Measurements from ENCODE around the gene PTH2R.

Gene PTH2R

GRCh38 chr2:208463721-208464120 is 57.1 kb downstream of the PTH2R start:
- TF ChIP-seq ZNF70 (CRISPR knock-in tag; IDR thresholded peaks at IDR 0.05) (no peak), ESRRG (CRISPR knock-in tag; IDR thresholded peaks at IDR 0.05) (no peak)
- no peak for ATAC-seq

- TF ChIP-seq TSHZ2 (CRISPR knock-in tag; IDR thresholded peaks at IDR 0.05) (no peak), ARNTL (CRISPR knock-in tag; IDR thresholded peaks at IDR 0.05; ENCODE audit: borderline replicate concordance, low read depth) (no peak), TCF4 (CRISPR knock-in tag; IDR thresholded peaks at IDR 0.05; ENCODE audit: borderline replicate concordance) (no peak), ISL1 (CRISPR knock-in tag; IDR thresholded peaks at IDR 0.05) (no peak), RARB (CRISPR knock-in tag; IDR thresholded peaks at IDR 0.05) (no peak), CSRNP3 (CRISPR knock-in tag; IDR thresholded peaks at IDR 0.05) (no peak), CSDC2 (CRISPR knock-in tag; IDR thresholded peaks at IDR 0.05) (no peak), PPARA (CRISPR knock-in tag; IDR thresholded peaks at IDR 0.05; ENCODE audit: borderline replicate concordance) (no peak), GLIS3 (CRISPR knock-in tag; IDR thresholded peaks at IDR 0.05) (no peak), ZNF70 (CRISPR knock-in tag; IDR thresholded peaks at IDR 0.05) (no peak), ESRRG (CRISPR knock-in tag; IDR thresholded peaks at IDR 0.05) (no peak), TOX (CRISPR knock-in tag; IDR thresholded peaks at IDR 0.05; ENCODE audit: borderline replicate concordance) (no peak)
- TF ChIP-seq, protein P1, sequence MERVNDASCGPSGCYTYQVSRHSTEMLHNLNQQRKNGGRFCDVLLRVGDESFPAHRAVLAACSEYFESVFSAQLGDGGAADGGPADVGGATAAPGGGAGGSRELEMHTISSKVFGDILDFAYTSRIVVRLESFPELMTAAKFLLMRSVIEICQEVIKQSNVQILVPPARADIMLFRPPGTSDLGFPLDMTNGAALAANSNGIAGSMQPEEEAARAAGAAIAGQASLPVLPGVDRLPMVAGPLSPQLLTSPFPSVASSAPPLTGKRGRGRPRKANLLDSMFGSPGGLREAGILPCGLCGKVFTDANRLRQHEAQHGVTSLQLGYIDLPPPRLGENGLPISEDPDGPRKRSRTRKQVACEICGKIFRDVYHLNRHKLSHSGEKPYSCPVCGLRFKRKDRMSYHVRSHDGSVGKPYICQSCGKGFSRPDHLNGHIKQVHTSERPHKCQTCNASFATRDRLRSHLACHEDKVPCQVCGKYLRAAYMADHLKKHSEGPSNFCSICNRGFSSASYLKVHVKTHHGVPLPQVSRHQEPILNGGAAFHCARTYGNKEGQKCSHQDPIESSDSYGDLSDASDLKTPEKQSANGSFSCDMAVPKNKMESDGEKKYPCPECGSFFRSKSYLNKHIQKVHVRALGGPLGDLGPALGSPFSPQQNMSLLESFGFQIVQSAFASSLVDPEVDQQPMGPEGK (CRISPR knock-in tag; IDR thresholded peaks at IDR 0.05; ENCODE audit: borderline replicate concordance): no peak
- no peak for ATAC-seq
Observed at GRCh38 chr2:208464205-208464604, 57.6 kb downstream of the PTH2R start.

GRCh38 chr2:208466151-208466919 is 59.7 kb downstream of the PTH2R start:
- TF ChIP-seq CSDC2 (CRISPR knock-in tag; IDR thresholded peaks at IDR 0.05) (no peak), ZC3H10 (CRISPR knock-in tag; IDR thresholded peaks at IDR 0.05) (no peak), ZNF70 (CRISPR knock-in tag; IDR thresholded peaks at IDR 0.05) (no peak), BACH2 (CRISPR knock-in tag; IDR thresholded peaks at IDR 0.05; ENCODE audit: borderline replicate concordance) (no peak), ZFP3 (CRISPR knock-in tag; IDR thresholded peaks at IDR 0.05) (no peak), SNAI2 (CRISPR knock-in tag; IDR thresholded peaks at IDR 0.05) (no peak), PPARA (CRISPR knock-in tag; IDR thresholded peaks at IDR 0.05; ENCODE audit: borderline replicate concordance) (no peak)
- ATAC-seq: peak; percentile 73

DNA sequence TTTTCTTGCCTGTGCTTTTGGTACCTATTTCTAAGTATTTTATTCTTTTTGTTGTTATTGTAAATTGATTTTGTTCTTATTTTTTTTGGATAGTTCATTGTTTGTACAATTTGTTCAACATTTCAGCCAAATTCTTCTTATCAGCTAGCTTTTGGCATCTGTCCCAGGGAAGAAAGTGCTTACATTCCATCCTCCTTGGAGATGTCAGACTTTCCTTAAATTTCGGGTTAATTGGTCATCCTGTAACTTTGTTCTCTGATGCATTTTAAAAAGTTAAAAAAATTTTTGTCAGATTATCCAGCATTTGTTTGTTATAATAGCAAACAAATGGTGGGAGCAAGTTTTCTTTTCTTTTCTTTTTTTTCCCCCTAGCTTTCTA is 60.3 kb downstream of the PTH2R start:
- no peak for ATAC-seq
- TF ChIP-seq GLIS3 (CRISPR knock-in tag; IDR thresholded peaks at IDR 0.05): no peak
- 0 out of 2 replicates have a peak, but pooled peaks have one; percentile 19 for TF ChIP-seq ISL1 (CRISPR knock-in tag; IDR thresholded peaks at IDR 0.05)

DNA sequence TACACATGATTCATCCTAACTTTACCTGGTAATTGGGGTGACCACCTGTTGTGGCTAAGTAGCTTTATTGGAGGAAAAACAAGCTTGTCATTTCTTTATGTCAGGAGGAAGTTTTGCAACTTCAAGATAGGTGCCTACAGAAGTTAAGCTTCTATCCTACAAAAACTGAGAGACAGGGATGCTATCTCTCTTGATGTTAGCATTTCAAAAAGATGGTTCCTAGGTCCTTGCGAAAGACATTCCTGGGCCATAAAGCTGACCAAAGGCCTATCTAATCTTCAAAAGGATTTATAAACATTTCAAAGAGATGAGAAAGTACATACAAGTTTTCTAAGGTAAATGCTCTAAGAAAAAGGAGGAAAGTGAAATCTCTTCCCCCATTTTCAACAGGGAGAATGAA is 61.0 kb downstream of the PTH2R start:
- ATAC-seq: no peak
- TF ChIP-seq ZC3H10 (CRISPR knock-in tag; IDR thresholded peaks at IDR 0.05) (no peak), ZFP3 (CRISPR knock-in tag; IDR thresholded peaks at IDR 0.05) (no peak), ZNF565 (CRISPR knock-in tag; conservative IDR thresholded peaks at IDR 0.05; ENCODE audit: low read depth) (no peak), ESRRG (CRISPR knock-in tag; IDR thresholded peaks at IDR 0.05) (no peak), CSRNP3 (CRISPR knock-in tag; IDR thresholded peaks at IDR 0.05) (no peak), TOX (CRISPR knock-in tag; IDR thresholded peaks at IDR 0.05; ENCODE audit: borderline replicate concordance) (no peak), TCF4 (CRISPR knock-in tag; IDR thresholded peaks at IDR 0.05; ENCODE audit: borderline replicate concordance) (no peak), ARNTL (CRISPR knock-in tag; IDR thresholded peaks at IDR 0.05; ENCODE audit: borderline replicate concordance, low read depth) (no peak), ISL1 (CRISPR knock-in tag; IDR thresholded peaks at IDR 0.05) (no peak), ZNF8 (CRISPR knock-in tag; IDR thresholded peaks at IDR 0.05) (no peak), SNAI2 (CRISPR knock-in tag; IDR thresholded peaks at IDR 0.05) (no peak), RARB (CRISPR knock-in tag; IDR thresholded peaks at IDR 0.05) (no peak), CSDC2 (CRISPR knock-in tag; IDR thresholded peaks at IDR 0.05) (no peak), OSR1 (CRISPR knock-in tag; IDR thresholded peaks at IDR 0.05) (no peak)
- TF ChIP-seq, protein P1 (CRISPR knock-in tag; IDR thresholded peaks at IDR 0.05; ENCODE audit: borderline replicate concordance): no peak
